ENCODE data around the gene SLC6A18.
A peak's percentile ranks its signal among the peaks of the same experiment; 100 is the strongest.

The SLC6A18 gene

DNA sequence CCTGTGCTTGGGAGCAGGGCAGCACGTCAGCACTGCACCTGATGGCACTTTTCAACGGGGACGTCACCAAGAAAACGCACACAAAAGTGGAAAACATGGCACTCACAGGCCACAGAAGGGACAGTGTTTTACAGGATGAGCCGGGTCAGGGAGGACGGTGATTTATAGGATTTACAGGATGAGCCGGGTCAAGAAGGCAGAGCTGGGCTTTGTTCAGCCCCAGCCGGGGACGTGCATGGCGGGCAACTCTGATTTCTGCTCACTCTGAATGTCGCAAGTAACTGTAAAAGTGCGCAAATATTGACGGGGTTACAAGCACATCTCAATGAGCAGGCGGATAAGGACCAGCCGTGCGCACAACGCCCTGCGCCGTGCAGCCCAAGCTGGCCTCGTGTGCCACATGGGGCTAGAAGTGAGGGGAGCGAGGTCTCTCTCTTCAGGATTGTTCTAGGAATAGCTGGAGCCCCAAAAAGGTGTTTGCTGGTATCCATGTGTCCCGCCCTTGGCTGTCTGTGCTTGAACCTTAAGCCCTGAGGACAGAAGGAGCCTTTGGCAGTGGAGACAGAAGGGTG is 16.4 kb downstream of the SLC6A18 start:
- ChIA-PET POLR2A (no interaction called here), CTCF (no interaction called here)
- Histone ChIP-seq H3K36me3 (ENCODE audit: control insufficient read depth in 2 of 2, insufficient read depth in 1 of 2, low read length in 2 of 2) (no peaks in the 10 kb centered on the region), H3K27ac (ENCODE audit: extremely low read depth, low read depth, low read length) (no peak overlapping the region), H3K4me3 (ENCODE audit: low read depth, low read length) (no peak overlapping the region), H3K9me3 (ENCODE audit: control insufficient read depth, insufficient read depth, low read depth, low read length) (no peaks in the 10 kb centered on the region), H3K4me1 (ENCODE audit: control insufficient read depth, insufficient read depth, low read length) (no peaks in the 10 kb centered on the region)
- TF ChIP-seq ZFP37 (tag by site-specific recombination; IDR thresholded peaks at IDR 0.05) (no peak), ZBTB17 (tag by site-specific recombination; IDR thresholded peaks at IDR 0.05) (no peak), FEZF1 (tag by site-specific recombination; IDR thresholded peaks at IDR 0.05) (no peak), ZNF423 (tag by site-specific recombination; IDR thresholded peaks at IDR 0.05) (no peak), ZNF529 (tag by site-specific recombination; IDR thresholded peaks at IDR 0.05; ENCODE audit: insufficient replicate concordance) (no peak), ZNF830 (tag by site-specific recombination; IDR thresholded peaks at IDR 0.05; ENCODE audit: low read depth) (no peak), ZBTB8A (tag by site-specific recombination; IDR thresholded peaks at IDR 0.05) (no peak), MEIS1 (CRISPR knock-in tag; IDR thresholded peaks at IDR 0.05; ENCODE audit: borderline replicate concordance) (no peak), ZNF394 (tag by site-specific recombination; IDR thresholded peaks at IDR 0.05; ENCODE audit: borderline replicate concordance) (no peak), ZNF623 (tag by site-specific recombination; IDR thresholded peaks at IDR 0.05) (no peak), ZNF747 (tag by site-specific recombination; IDR thresholded peaks at IDR 0.05) (no peak), ZNF792 (tag by site-specific recombination; IDR thresholded peaks at IDR 0.05) (no peak), GLIS2 (tag by site-specific recombination; IDR thresholded peaks at IDR 0.05) (no peak), ZNF473 (tag by site-specific recombination; IDR thresholded peaks at IDR 0.05) (no peak)
- TF ChIP-seq, protein P1, sequence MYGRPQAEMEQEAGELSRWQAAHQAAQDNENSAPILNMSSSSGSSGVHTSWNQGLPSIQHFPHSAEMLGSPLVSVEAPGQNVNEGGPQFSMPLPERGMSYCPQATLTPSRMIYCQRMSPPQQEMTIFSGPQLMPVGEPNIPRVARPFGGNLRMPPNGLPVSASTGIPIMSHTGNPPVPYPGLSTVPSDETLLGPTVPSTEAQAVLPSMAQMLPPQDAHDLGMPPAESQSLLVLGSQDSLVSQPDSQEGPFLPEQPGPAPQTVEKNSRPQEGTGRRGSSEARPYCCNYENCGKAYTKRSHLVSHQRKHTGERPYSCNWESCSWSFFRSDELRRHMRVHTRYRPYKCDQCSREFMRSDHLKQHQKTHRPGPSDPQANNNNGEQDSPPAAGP (tag by site-specific recombination; IDR thresholded peaks at IDR 0.05): no peak
- TF ChIP-seq, protein P2, sequence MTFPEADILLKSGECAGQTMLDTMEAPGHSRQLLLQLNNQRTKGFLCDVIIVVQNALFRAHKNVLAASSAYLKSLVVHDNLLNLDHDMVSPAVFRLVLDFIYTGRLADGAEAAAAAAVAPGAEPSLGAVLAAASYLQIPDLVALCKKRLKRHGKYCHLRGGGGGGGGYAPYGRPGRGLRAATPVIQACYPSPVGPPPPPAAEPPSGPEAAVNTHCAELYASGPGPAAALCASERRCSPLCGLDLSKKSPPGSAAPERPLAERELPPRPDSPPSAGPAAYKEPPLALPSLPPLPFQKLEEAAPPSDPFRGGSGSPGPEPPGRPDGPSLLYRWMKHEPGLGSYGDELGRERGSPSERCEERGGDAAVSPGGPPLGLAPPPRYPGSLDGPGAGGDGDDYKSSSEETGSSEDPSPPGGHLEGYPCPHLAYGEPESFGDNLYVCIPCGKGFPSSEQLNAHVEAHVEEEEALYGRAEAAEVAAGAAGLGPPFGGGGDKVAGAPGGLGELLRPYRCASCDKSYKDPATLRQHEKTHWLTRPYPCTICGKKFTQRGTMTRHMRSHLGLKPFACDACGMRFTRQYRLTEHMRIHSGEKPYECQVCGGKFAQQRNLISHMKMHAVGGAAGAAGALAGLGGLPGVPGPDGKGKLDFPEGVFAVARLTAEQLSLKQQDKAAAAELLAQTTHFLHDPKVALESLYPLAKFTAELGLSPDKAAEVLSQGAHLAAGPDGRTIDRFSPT (tag by site-specific recombination; IDR thresholded peaks at IDR 0.05): no peak
- TF ChIP-seq, protein P3, sequence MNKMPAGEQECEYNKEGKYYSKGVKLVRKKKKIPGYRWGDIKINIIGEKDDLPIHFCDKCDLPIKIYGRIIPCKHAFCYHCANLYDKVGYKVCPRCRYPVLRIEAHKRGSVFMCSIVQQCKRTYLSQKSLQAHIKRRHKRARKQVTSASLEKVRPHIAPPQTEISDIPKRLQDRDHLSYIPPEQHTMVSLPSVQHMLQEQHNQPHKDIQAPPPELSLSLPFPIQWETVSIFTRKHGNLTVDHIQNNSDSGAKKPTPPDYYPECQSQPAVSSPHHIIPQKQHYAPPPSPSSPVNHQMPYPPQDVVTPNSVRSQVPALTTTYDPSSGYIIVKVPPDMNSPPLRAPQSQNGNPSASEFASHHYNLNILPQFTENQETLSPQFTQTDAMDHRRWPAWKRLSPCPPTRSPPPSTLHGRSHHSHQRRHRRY (tag by site-specific recombination; IDR thresholded peaks at IDR 0.05): no peak
- TF ChIP-seq, protein P4, sequence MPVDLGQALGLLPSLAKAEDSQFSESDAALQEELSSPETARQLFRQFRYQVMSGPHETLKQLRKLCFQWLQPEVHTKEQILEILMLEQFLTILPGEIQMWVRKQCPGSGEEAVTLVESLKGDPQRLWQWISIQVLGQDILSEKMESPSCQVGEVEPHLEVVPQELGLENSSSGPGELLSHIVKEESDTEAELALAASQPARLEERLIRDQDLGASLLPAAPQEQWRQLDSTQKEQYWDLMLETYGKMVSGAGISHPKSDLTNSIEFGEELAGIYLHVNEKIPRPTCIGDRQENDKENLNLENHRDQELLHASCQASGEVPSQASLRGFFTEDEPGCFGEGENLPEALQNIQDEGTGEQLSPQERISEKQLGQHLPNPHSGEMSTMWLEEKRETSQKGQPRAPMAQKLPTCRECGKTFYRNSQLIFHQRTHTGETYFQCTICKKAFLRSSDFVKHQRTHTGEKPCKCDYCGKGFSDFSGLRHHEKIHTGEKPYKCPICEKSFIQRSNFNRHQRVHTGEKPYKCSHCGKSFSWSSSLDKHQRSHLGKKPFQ (tag by site-specific recombination; IDR thresholded peaks at IDR 0.05): no peak

DNA sequence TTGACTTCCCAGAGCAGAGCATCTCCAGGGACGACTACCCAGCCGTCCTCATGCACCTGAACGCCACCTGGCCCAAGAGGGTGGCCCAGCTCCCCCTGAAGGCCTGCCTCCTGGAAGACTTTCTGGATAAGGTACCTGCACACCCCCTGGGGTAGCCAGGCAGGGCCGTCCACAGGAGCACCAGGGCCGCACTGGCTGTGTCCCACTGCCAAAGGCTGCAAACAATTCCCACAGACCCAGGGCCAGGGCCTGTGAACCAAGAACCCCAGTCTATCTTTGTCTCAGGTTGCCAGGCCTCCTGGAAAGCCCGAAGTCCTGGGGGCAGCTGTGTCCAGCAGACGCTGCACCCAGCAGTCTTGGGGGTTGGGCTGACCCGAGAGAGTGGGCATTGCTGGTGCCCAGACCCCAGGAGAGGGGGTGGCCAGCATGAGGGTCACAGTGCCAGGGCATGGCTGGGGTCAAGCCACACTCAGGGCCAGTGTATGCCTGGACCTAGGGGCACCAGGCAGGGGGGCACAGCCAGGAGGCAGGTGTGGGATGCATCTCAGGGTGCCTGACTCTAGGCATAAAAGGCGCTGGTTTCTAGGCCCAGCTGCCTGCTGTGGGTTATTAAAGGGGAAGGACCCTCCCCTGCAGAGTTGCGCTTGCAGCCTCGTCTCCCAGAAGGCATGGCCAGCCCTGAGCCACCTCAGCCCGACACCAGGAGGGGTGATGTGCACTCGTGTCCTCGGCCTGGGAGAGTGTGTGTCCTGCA is 17.7 kb downstream of the SLC6A18 start:
- ChIA-PET CTCF (interaction anchor here (0.6 kb wide), 1 partner anchor 78 kb away, joined by 5 read pairs; no protein-coding TSS in a partner anchor), POLR2A (no interaction called here)
- H3K4me3 ChIP-seq (ENCODE audit: low read depth, low read length): no peak overlapping the region
- H3K9me3 ChIP-seq (ENCODE audit: control insufficient read depth, insufficient read depth, low read depth, low read length): no peaks in the 10 kb centered on the region
- no peak overlapping the region for H3K27ac ChIP-seq (ENCODE audit: extremely low read depth, low read depth, low read length)
- H3K36me3 ChIP-seq (ENCODE audit: control insufficient read depth in 2 of 2, insufficient read depth in 1 of 2, low read length in 2 of 2): no peaks in the 10 kb centered on the region
- H3K4me1 ChIP-seq (ENCODE audit: control insufficient read depth, insufficient read depth, low read length): no peaks in the 10 kb centered on the region
- TF ChIP-seq GLIS2 (tag by site-specific recombination; IDR thresholded peaks at IDR 0.05) (peak; percentile 38; the same call in 1 of the 2 replicates), ZBTB44 (tag by site-specific recombination; IDR thresholded peaks at IDR 0.05) (no peak), ZFP41 (tag by site-specific recombination; IDR thresholded peaks at IDR 0.05; ENCODE audit: borderline replicate concordance) (no peak)
